SJSA1 (cell line): ENCODE data around the gene SNTG2. TPM values are rescaled to one million over a fixed set of nuclear protein-coding genes. Genes with fewer than 3 reads are reported as not detected.

Source experiments
- DNase-seq, 2 experiments: peaks; one replicate each; pipeline ENCODE4 v3.0.0-alpha.2; 2015 to 2020; ENCODE audit warnings: low spot score in 2 of 2, low read depth in 1 of 2
- H3K27ac ChIP-seq: fragments of 250-450 bp; sonication (Bioruptor Pico); 2 replicates; pipeline ENCODE4 v1.5.1; 2020; ENCODE audit warnings: mild to moderate bottlenecking, moderate library complexity
- H3K27me3 ChIP-seq: fragments of 250-450 bp; sonication (Bioruptor Pico); replicated peaks from 2 replicates; pipeline ENCODE4 v1.5.1; 2020; ENCODE audit warnings: mild to moderate bottlenecking, moderate library complexity
- H3K36me3 ChIP-seq: fragments of 250-450 bp; sonication (Bioruptor Pico); 2 replicates; pipeline ENCODE4 v1.5.1; 2020; ENCODE audit warnings: mild to moderate bottlenecking
- H3K4me1 ChIP-seq: fragments of 250-450 bp; sonication (Bioruptor Pico); replicated peaks from 2 replicates; pipeline ENCODE4 v1.6.1; 2021; ENCODE audit warnings: mild to moderate bottlenecking
- H3K4me3 ChIP-seq: fragments of 250-450 bp; sonication (Bioruptor Pico); 2 replicates; pipeline ENCODE4 v1.5.1; 2020; ENCODE audit warnings: mild to moderate bottlenecking
- H3K9me3 ChIP-seq: fragments of 250-450 bp; sonication (Bioruptor Pico); replicated peaks from 2 replicates; pipeline ENCODE4 v1.5.1; 2020; ENCODE audit warnings: mild to moderate bottlenecking
- total RNA-seq: library from RNA; depleted of rRNA; stranded (reverse); fragments of >200 nt; shearing (Covaris generic); gene quantifications from 2 replicates; pipeline ENCODE4 v1.2.3, GENCODE V29; 2014

The SNTG2 gene
- total RNA-seq, 1 experiment from 2014 or later, result 8.7 TPM

GRCh38 chr2:1269812-1270211, 319.2 kb downstream of the SNTG2 start:
- Histone ChIP-seq H3K27me3 (no peaks in the 10 kb centered on the region), H3K4me3 (no peak overlapping the region), H3K36me3 (no peaks in the 10 kb centered on the region), H3K9me3 (no peaks in the 10 kb centered on the region), H3K27ac (no peak overlapping the region), H3K4me1 (peaks cover 13% of the 10 kb centered on the region)
- DNase-seq, result no peak

DNA sequence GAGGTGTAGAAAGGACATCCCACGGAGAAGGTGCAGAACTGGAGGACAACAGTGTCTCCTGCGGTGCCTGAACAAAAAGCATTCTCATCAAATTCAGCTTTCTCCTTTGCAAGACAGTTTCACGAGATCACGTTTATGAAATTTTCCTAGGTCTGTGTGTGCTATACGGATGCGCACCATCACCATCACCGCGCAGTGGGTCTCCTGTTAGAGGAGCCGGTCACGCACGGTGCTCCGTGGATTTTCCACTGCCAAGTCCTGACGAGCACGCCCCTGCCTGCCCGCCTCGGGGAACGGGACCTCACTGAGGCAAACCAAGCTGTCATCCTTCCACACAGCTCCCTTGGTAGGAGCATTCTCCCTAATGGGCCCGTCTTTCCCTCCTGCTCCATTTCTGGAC, 322.2 kb downstream of the SNTG2 start:
- DNase-seq, result no peak
- no peak overlapping the region for H3K27ac ChIP-seq
- no peaks in the 10 kb centered on the region for H3K27me3 ChIP-seq
- H3K9me3 ChIP-seq, result no peaks in the 10 kb centered on the region
- no peaks in the 10 kb centered on the region; the same call in 1 of the 2 replicates for H3K36me3 ChIP-seq
- H3K4me3 ChIP-seq, result no peak overlapping the region
- H3K4me1 ChIP-seq, result no peaks in the 10 kb centered on the region

DNA sequence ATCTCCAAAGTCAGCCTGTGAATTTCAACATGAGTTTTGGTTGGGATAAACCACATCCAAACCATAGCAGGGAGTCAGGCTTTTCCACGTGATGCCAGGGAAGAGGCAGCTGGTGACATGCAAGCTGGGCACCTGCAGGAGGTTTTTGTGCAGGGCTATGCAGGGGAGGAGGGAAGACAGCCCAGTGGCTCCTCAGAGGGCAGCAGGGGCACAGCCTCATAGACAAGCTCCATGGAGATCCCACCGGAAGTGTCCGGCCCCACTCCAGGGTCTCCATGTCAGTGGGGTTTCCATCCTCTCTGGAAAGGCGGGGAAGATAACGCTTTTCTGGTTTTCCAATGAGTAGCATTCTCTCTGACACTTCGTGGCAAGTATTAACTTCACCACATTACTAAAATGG, 327.0 kb downstream of the SNTG2 start:
- H3K4me3 ChIP-seq, result no peak overlapping the region
- DNase-seq, result no peak
- H3K36me3 ChIP-seq, result no peaks in the 10 kb centered on the region; the same call in none of the 2 replicates
- H3K27ac ChIP-seq, result no peak overlapping the region
- H3K27me3 ChIP-seq, result no peaks in the 10 kb centered on the region
- no peaks in the 10 kb centered on the region for H3K4me1 ChIP-seq
- no peaks in the 10 kb centered on the region for H3K9me3 ChIP-seq

DNA sequence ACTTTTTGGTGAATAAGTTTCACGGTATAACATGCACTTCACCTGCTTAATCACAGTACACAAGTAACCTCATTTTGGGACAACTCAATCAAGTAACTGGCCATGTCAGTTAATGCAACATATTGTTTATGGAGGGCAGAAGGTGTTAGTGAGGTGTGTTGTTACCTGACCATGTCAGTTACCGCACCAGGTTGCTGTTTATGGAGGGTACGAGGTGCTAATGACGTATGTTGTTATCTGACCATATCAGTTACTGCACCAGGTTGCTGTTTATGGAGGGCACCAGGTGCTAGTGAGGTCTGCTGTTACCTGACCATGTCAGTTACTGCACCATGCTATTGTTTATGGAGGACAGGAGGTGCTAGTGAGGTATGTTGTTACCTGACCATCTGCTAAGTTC, 327.5 kb downstream of the SNTG2 start:
- no peaks in the 10 kb centered on the region; the same call in none of the 2 replicates for H3K36me3 ChIP-seq
- H3K4me3 ChIP-seq, result no peak overlapping the region
- H3K9me3 ChIP-seq, result no peaks in the 10 kb centered on the region
- H3K27me3 ChIP-seq, result no peaks in the 10 kb centered on the region
- H3K4me1 ChIP-seq, result no peaks in the 10 kb centered on the region
- H3K27ac ChIP-seq, result no peak overlapping the region
- DNase-seq, result no peak

DNA sequence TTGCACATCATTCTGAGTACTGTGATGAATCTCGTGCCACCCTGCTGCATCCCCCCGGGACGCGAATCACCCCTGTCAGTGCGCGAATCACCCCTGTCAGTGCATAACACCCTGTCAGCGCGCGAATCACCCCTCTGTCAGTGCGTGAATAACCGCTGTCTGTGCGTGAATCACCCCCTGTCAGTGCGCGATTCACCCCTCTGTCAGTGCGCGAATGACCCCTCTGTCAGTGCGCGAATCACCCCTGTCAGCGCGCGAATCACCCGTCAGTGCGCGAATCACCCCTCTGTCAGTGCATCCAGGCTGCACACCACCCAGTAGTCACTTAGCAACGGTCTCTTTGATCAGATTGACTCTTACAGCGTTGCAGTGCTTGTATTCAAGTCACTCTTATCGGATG, 328.2 kb downstream of the SNTG2 start:
- Histone ChIP-seq H3K36me3 (no peaks in the 10 kb centered on the region; the same call in none of the 2 replicates), H3K4me3 (no peak overlapping the region), H3K27me3 (no peaks in the 10 kb centered on the region), H3K27ac (no peak overlapping the region), H3K4me1 (no peaks in the 10 kb centered on the region), H3K9me3 (no peaks in the 10 kb centered on the region)
- no peak for DNase-seq

GRCh38 chr2:1282552-1282951, 331.9 kb downstream of the SNTG2 start:
- Histone ChIP-seq H3K27me3 (no peaks in the 10 kb centered on the region), H3K4me3 (no peak overlapping the region), H3K9me3 (no peaks in the 10 kb centered on the region), H3K4me1 (peaks cover 10% of the 10 kb centered on the region), H3K36me3 (no peaks in the 10 kb centered on the region; the same call in 1 of the 2 replicates), H3K27ac (no peak overlapping the region)
- no peak for DNase-seq

GRCh38 chr2:1283020-1283801, 332.6 kb downstream of the SNTG2 start:
- no peaks in the 10 kb centered on the region for H3K27me3 ChIP-seq
- no peak for DNase-seq
- H3K9me3 ChIP-seq, result no peaks in the 10 kb centered on the region
- no peak overlapping the region for H3K4me3 ChIP-seq
- H3K36me3 ChIP-seq, result no peaks in the 10 kb centered on the region; the same call in 1 of the 2 replicates
- H3K4me1 ChIP-seq, result peaks cover 11% of the 10 kb centered on the region
- H3K27ac ChIP-seq, result no peak overlapping the region

- Histone ChIP-seq H3K27ac (no peak overlapping the region), H3K9me3 (no peaks in the 10 kb centered on the region)
Observed at GRCh38 chr2:1283871-1284270, 333.2 kb downstream of the SNTG2 start.

DNA sequence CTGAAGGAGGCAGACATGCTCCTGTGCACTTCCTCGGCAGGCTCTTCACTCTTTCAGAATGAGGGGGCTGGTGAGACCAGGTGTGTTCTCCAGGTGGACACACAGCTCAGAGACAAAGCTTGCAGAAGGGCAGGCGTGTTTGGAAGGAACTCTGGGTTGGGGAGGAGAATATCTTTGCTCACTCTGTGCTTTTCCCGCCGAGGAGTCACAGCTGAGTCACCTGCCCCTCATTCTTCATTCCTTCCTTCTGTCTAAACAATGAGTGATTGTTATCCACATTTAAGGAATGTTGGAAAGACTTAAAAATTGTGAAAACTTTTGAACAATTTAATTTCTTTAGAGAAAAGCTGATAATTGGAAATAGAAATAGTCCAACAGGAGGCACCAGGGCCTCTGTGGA, 336.3 kb downstream of the SNTG2 start:
- no peaks in the 10 kb centered on the region for H3K27me3 ChIP-seq
- no peak overlapping the region for H3K27ac ChIP-seq
- peaks cover 11% of the 10 kb centered on the region for H3K4me1 ChIP-seq
- H3K9me3 ChIP-seq, result no peaks in the 10 kb centered on the region
- no peaks in the 10 kb centered on the region for H3K36me3 ChIP-seq
- peak in 1 of 2 experiments; percentile 18 for DNase-seq
- H3K4me3 ChIP-seq, result no peak overlapping the region

More at GRCh38 chr2:1283871-1284270, 333.2 kb downstream of the SNTG2 start:
- DNase-seq, result no peak
- Histone ChIP-seq H3K27me3 (no peaks in the 10 kb centered on the region), H3K4me3 (no peak overlapping the region), H3K4me1 (peaks cover 11% of the 10 kb centered on the region), H3K36me3 (no peaks in the 10 kb centered on the region; the same call in 1 of the 2 replicates)

DNA sequence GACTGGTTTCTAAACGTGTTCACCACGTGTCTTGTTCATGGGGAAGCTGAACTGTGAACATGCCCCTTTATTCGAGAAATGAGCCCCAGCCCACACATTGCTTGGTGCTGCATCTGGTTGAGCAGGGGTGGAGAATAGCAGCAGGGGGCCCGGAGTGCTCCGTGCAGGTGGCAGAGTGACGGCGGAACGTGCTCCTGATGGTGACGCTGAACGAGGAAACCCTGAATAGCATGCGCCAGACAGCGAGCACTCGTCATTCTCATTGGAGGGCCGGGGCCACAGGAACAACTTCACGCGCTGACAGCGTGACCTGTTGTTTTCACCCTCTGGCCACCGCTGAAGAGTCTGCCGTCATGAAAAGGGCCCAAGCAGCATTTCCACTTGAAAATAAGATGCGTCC, 336.8 kb downstream of the SNTG2 start:
- Histone ChIP-seq H3K27me3 (no peaks in the 10 kb centered on the region; the same call in 1 of the 2 replicates), H3K4me1 (peaks cover 11% of the 10 kb centered on the region), H3K27ac (no peak overlapping the region), H3K9me3 (0 out of 2 replicates have a peak, but pooled peaks cover 2% of the 10 kb centered on the region), H3K4me3 (no peak overlapping the region), H3K36me3 (no peaks in the 10 kb centered on the region)
- no peak for DNase-seq

- Histone ChIP-seq H3K4me1 (no peaks in the 10 kb centered on the region), H3K4me3 (no peak overlapping the region), H3K27me3 (no peaks in the 10 kb centered on the region; the same call in 1 of the 2 replicates), H3K27ac (no peak overlapping the region), H3K36me3 (no peaks in the 10 kb centered on the region), H3K9me3 (0 out of 2 replicates have a peak, but pooled peaks cover 5% of the 10 kb centered on the region)
- DNase-seq, result no peak
Observed at GRCh38 chr2:1294900-1295299, 344.3 kb downstream of the SNTG2 start.

DNA sequence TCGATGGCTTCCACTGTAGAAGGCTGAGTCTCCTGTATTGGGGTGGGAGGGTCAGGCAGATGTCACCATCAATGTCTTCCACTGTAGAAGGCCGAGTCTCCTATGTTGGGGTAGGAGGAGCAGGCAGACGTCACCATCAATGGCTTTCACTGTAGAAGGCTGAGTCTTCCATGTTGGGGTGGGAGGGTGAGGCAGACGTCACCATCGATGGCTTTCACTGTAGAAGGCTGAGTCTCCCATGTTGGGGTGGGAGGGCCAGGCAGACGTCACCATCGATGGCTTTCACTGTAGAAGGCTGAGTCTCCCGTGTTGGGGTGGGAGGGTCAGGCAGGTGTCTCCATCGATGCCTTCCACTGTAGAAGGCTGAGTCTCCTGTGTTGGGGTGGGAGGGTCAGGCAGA, 345.1 kb downstream of the SNTG2 start:
- H3K27me3 ChIP-seq, result no peaks in the 10 kb centered on the region; the same call in 1 of the 2 replicates
- no peak overlapping the region for H3K4me3 ChIP-seq
- no peaks in the 10 kb centered on the region for H3K4me1 ChIP-seq
- no peaks in the 10 kb centered on the region for H3K36me3 ChIP-seq
- no peak overlapping the region for H3K27ac ChIP-seq
- 0 out of 2 replicates have a peak, but pooled peaks cover 5% of the 10 kb centered on the region for H3K9me3 ChIP-seq
- DNase-seq, result no peak

DNA sequence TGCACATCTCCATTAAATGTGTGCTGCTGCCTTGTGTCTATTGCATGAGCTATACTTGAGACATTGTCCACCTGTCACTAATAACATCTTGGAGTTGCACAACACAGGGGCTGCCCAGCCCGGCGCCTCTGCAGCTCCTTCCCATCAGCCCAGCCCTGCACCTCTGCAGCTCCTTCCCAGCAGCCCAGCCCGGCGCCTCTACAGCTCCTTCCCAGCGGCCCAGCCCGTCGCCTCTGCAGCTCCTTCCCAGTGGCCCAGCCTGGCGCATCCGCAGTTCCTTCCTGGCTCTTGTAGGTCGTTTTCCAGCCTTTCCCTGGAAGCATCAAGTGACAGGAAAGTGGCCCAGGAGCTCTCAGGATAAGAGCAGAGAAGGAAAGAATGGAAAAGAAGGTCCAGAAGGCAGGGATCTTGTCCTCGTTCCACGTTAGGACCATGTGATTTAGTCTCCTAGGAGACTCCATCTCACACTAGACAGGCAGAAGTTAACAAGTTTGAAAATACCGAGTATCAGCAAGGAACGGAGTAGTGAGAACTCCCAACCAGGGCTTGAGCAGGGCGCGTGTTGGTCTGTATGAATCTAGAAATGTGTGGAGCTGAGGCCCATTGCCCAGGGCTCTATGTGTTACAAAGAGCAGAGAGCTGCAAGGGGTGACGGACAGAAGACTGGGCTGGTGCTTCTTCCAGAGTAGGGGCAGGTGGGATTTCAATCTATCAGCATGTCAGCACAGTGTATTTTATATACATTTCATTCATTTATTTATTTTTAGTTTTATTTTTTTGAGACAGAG, 346.9 kb downstream of the SNTG2 start:
- DNase-seq, result no peak
- H3K36me3 ChIP-seq, result no peaks in the 10 kb centered on the region
- H3K27ac ChIP-seq, result no peak overlapping the region
- H3K4me3 ChIP-seq, result no peak overlapping the region
- H3K4me1 ChIP-seq, result no peaks in the 10 kb centered on the region
- 0 out of 2 replicates have a peak, but pooled peaks cover 1% of the 10 kb centered on the region for H3K9me3 ChIP-seq
- no peaks in the 10 kb centered on the region for H3K27me3 ChIP-seq

DNA sequence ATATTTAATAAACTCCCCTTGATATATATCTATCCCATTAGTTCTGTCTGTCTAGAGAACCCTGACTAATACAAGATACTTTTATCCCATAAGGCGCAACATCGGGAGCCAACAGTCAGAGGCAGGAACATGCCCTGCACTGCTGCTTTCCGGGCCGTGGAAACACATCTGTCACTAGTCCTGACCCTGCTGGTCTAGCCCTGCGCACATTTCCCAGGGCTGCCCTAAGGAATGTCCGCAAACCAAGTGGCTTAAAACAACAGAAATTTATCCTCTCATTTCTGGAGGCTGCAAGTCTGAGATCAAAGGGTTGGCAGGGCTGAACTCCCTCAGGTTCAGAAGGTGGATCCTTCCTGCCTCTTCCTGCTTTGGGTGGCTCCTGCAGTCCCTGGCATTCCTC, 348.4 kb downstream of the SNTG2 start:
- no peak overlapping the region for H3K4me3 ChIP-seq
- DNase-seq, result no peak
- no peaks in the 10 kb centered on the region for H3K9me3 ChIP-seq
- no peaks in the 10 kb centered on the region for H3K36me3 ChIP-seq
- no peaks in the 10 kb centered on the region for H3K4me1 ChIP-seq
- no peaks in the 10 kb centered on the region for H3K27me3 ChIP-seq
- H3K27ac ChIP-seq, result no peak overlapping the region
